Tibial artery (tissue), 4 donors: Measurements from ENCODE around the gene PRDX2.

ENCODE experiments used
- DNase-seq, 2 donors: peaks; one replicate each; pipeline ENCODE4 v3.0.0-alpha.2; 2019
- H3K27ac ChIP-seq, 2 donors: fragments of 200-600 bp; sonication (generic) in 1 of 2; 1 replicate in 1 of 2; 2 replicates in 1 of 2; pipeline ENCODE4 v1.5.1; 2018 to 2019; ENCODE audit warnings: mild to moderate bottlenecking in 1 of 2
- H3K27me3 ChIP-seq, 2 donors: fragments of 200-600 bp; sonication (generic) in 1 of 2; one replicate each; pipeline versions ENCODE4 v1.5.1 to v1.6.0; 2016 to 2019
- H3K36me3 ChIP-seq, 3 donors: fragments of 200-600 bp; sonication (generic) in 2 of 3; one replicate each; pipeline ENCODE4 v1.5.1; 2016 to 2019; ENCODE audit warnings: mild to moderate bottlenecking in 2 of 3
- H3K4me1 ChIP-seq, 4 donors: fragments of 200-600 bp; sonication (generic) in 2 of 4; 1 replicate in 3 of 4; 2 replicates in 1 of 4; pipeline ENCODE4 v1.5.1; 2016 to 2019
- H3K4me3 ChIP-seq, 2 donors: fragments of 200-600 bp; sonication (generic) in 1 of 2; 1 replicate in 1 of 2; 2 replicates in 1 of 2; pipeline ENCODE4 v1.5.1; 2018 to 2019; ENCODE audit warnings: mild to moderate bottlenecking in 2 of 2
- H3K9me3 ChIP-seq, 3 donors: fragments of 200-600 bp; sonication (generic) in 1 of 3; one replicate each; pipeline ENCODE4 v1.5.1; 2016 to 2019
- intact Hi-C: fragments of 100-400 bp; cut with DNase I; formaldehyde crosslinking; loops from one replicate; pipeline ENCODE4 v1.15.0; 2023; ENCODE audit warnings: low total_unique reads
- TF ChIP-seq, protein P1 (sequence below), 2 experiments: fragments of 200-600 bp in 1 of 2; fragments of 450-650 bp in 1 of 2; IDR thresholded peaks; one replicate each; pipeline ENCODE4 v1.5.1; 2017 to 2019; ENCODE audit warnings: antibody characterized with exemption in 2 of 2, mild to moderate bottlenecking in 1 of 2, moderate library complexity in 1 of 2

Gene PRDX2

DNA sequence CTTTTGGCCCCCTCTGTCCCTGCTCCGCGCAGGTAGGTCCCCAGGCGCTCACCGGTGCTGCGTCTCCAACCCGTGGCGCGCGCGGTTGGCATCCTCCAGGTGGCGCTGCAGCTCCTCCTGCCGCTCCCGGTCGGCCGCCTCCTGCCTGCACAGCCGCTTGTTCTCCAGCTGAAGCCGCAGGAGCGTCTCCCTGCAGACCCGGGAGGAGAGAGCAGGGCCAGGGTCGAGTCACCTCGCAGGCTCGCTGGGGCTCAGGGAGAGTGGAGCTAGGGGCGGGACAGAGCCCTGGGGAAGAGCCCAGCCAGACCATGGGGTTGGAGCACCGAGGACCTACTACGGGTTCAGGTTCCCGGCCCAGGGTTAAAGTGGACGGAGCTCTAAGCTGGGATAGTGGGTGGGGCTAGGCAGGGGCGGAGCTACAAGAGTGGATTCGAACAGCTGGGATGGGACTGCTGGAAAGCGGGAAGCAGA lies 35.5 kb downstream of the PRDX2 start:
- TF ChIP-seq, protein P1, sequence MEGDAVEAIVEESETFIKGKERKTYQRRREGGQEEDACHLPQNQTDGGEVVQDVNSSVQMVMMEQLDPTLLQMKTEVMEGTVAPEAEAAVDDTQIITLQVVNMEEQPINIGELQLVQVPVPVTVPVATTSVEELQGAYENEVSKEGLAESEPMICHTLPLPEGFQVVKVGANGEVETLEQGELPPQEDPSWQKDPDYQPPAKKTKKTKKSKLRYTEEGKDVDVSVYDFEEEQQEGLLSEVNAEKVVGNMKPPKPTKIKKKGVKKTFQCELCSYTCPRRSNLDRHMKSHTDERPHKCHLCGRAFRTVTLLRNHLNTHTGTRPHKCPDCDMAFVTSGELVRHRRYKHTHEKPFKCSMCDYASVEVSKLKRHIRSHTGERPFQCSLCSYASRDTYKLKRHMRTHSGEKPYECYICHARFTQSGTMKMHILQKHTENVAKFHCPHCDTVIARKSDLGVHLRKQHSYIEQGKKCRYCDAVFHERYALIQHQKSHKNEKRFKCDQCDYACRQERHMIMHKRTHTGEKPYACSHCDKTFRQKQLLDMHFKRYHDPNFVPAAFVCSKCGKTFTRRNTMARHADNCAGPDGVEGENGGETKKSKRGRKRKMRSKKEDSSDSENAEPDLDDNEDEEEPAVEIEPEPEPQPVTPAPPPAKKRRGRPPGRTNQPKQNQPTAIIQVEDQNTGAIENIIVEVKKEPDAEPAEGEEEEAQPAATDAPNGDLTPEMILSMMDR (IDR thresholded peaks at IDR 0.05) = peak; percentile 67 to 77
- DNase-seq = peak; percentile 72 to 86
- H3K27me3 ChIP-seq = no peaks in the 10 kb centered on the region
- H3K4me1 ChIP-seq = peaks cover 0 to 8% (median 2%) of the 10 kb centered on the region in 4 donors
- intact Hi-C loops = loop anchor here (2.0 to 5.0 kb wide), 2 partner anchors 31 to 81 kb away; no protein-coding TSS in a partner anchor
- peak overlapping the region; percentile 39 to 40 for H3K4me3 ChIP-seq
- H3K27ac ChIP-seq = peak overlapping the region in 1 of 2 donors; percentile 27
- peaks cover 0 to 63% (median 16%) of the 10 kb centered on the region in 3 donors for H3K36me3 ChIP-seq
- no peaks in the 10 kb centered on the region for H3K9me3 ChIP-seq

DNA sequence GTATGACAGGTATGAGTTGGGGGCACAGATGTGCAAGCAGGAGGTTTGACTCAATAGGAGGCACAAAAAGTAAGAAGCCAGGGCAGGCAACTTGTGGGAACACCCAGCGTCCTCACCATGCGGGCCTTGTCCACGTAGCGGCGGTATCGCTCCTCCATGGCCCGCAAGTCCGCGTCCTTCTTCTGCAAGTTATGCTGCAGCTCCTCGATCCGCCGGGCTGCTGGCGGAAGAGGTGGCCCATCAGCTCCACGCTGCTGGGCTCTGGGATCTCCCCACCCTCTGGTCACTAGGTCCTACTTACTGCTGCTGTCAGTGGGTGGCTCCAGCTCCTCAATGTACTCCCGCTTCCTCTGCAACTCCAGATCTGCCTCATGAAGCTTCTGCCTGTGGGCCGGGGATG lies 36.9 kb downstream of the PRDX2 start:
- intact Hi-C loops = loop anchor here (5.0 kb wide), 1 partner anchor 83 kb away; no protein-coding TSS in a partner anchor
- Histone ChIP-seq H3K4me3 (no peak overlapping the region), H3K9me3 (no peaks in the 10 kb centered on the region), H3K27ac (no peak overlapping the region), H3K27me3 (no peaks in the 10 kb centered on the region), H3K36me3 (peaks cover 0 to 49% (median 16%) of the 10 kb centered on the region in 3 donors), H3K4me1 (peaks cover 0 to 8% (median 2%) of the 10 kb centered on the region in 4 donors)
- no peak for DNase-seq
- TF ChIP-seq, protein P1 (IDR thresholded peaks at IDR 0.05) = no peak

DNA sequence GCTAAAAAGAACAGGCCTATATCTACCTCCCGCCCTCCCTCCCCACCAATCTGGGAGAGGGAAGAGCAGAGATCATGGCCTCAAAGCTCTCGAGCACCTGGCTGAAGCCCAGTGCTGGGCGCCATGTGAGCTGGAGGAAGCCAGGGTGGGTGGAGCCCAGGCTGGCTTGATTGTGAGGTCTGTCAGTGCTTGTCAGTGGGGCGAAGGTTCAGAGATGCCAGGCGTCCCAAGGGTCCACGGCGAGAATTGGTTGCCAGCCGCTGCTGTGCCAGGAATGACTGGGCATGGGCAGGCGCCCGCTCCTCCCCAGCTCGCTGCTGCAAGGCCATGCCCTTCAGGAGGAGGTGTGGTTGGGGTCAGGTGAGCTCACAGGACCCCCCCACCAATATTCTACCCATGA lies 38.5 kb downstream of the PRDX2 start:
- Histone ChIP-seq H3K27ac (no peak overlapping the region), H3K36me3 (peaks cover 0 to 44% (median 16%) of the 10 kb centered on the region in 3 donors), H3K4me3 (no peak overlapping the region), H3K9me3 (no peaks in the 10 kb centered on the region), H3K27me3 (no peaks in the 10 kb centered on the region), H3K4me1 (peaks cover 0 to 8% (median 2%) of the 10 kb centered on the region in 4 donors)
- TF ChIP-seq, protein P1 (IDR thresholded peaks at IDR 0.05) = no peak
- no peak for DNase-seq
- intact Hi-C loops = no loop called here

DNA sequence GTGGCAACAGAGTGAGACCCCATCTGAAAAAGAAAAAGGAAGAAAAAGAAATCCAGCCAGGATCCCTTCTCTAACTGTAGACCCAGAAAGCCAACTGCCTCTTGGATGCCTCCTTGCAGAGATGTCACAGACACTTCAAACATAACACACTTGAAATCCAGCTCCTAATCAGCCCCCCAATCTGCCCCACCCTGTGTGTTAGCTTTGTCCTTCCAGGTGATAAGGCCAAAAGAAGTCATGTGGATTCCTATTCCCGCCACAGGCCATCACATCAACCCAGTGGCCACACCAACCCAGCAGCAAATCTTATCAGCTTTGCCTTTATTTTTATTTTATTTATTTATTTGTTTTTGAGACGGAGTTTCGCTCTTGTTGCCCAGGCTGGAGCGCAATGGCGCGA lies 41.9 kb downstream of the PRDX2 start:
- Histone ChIP-seq H3K9me3 (no peaks in the 10 kb centered on the region), H3K4me1 (peaks cover 0 to 12% (median 11%) of the 10 kb centered on the region in 4 donors), H3K27ac (no peak overlapping the region), H3K36me3 (peaks cover 0 to 27% (median 14%) of the 10 kb centered on the region in 3 donors), H3K4me3 (no peak overlapping the region), H3K27me3 (no peaks in the 10 kb centered on the region)
- TF ChIP-seq, protein P1 (IDR thresholded peaks at IDR 0.05) = no peak
- intact Hi-C loops = no loop called here
- no peak for DNase-seq

DNA sequence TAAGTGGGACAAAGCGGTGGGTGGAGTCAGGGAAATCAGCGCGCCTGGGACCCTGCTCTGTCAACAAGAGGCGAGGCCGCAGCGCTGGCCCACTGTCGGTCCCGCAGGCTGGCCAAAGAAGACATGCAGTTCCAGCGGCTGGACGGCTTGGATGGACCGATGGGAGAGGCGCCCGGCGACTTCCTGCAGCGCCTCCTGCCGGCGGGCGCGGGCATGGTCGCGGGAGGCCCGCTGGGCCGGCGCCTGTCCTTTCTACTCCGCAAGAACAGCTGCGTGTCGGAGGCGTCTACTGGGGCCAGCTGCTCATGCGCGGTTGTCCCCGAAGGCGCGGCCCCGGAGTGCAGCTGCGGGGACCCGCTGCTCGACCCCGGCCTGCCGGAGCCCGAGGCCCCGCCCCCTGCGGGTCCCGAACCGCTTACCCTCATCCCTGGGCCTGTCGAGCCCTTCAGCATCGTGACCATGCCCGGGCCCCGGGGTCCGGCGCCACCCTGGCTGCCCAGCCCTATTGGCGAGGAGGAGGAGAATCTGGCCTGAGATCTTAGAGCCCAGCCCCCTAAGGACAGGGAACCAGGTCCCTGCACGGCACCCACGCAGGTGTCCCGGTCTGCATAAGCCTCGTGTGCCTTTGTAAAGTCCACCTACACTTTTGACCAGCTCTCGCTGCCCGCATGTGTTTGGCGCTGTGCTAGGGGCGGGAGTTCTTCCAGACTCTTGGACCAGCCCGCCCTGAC lies 43.9 kb downstream of the PRDX2 start:
- Histone ChIP-seq H3K36me3 (peaks cover 0 to 8% (median 0%) of the 10 kb centered on the region in 3 donors), H3K9me3 (no peaks in the 10 kb centered on the region), H3K4me3 (peak overlapping the region; percentile 41 to 51), H3K27ac (peak overlapping the region; percentile 45 to 66), H3K4me1 (peaks cover 0 to 12% (median 11%) of the 10 kb centered on the region in 4 donors), H3K27me3 (peaks cover 0 to 10% of the 10 kb centered on the region in 2 donors)
- DNase-seq = peak; percentile 59 to 80
- TF ChIP-seq, protein P1 (IDR thresholded peaks at IDR 0.05) = peak; percentile 83 to 88
- intact Hi-C loops = no loop called here
